ENCODE measurements around the gene SULT4A1.

DNA sequence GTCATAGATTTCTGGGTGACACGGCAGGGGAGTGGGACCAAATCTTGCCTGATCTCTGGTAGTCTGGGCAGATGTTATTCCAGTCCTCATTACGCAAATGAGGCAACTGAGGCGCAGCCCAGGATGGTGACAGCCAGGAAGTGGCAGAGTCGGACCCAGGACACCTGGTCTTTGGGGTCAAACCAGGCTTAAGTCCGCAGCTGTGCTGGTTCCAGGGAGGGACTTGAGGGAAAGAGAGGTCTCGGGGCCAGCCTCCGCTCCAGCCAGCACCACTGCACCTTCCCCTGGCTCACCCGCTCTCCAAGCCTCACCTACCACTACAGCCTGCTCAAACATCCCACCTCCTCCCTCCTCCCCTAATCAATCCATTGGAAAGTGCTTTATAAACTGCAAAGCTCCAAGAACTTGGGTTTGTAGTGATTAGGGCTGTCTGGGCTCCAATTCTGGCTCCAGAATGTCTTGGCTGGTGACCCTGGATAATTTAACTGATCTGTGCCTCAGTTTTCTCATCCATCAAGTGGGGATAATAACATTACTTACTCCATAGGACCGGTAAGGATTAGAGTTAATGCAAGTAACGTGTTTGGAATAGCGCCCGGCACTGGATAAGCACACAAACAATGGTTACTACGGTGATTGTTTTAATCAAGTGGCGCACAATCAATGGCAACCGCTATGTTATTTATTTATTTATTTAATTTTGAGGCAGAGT lies 30.0 kb upstream of the SULT4A1 start:
- TF ChIP-seq, protein P1, sequence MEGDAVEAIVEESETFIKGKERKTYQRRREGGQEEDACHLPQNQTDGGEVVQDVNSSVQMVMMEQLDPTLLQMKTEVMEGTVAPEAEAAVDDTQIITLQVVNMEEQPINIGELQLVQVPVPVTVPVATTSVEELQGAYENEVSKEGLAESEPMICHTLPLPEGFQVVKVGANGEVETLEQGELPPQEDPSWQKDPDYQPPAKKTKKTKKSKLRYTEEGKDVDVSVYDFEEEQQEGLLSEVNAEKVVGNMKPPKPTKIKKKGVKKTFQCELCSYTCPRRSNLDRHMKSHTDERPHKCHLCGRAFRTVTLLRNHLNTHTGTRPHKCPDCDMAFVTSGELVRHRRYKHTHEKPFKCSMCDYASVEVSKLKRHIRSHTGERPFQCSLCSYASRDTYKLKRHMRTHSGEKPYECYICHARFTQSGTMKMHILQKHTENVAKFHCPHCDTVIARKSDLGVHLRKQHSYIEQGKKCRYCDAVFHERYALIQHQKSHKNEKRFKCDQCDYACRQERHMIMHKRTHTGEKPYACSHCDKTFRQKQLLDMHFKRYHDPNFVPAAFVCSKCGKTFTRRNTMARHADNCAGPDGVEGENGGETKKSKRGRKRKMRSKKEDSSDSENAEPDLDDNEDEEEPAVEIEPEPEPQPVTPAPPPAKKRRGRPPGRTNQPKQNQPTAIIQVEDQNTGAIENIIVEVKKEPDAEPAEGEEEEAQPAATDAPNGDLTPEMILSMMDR (IDR thresholded peaks at IDR 0.05; ENCODE audit: poor library complexity), result no peak
- TF ChIP-seq EZH2phosphoT487 (IDR thresholded peaks at IDR 0.05; ENCODE audit: low read depth, severe bottlenecking, unreplicated experiment) (no peak), EZH2 (IDR thresholded peaks at IDR 0.05; ENCODE audit: borderline replicate concordance) (peak; percentile 14)

All from hepatocyte (in vitro differentiated cells).